OCI-LY7 (cell line): ENCODE measurements around the gene PKLR. TPM values are rescaled to one million over a fixed set of nuclear protein-coding genes. Genes with fewer than 3 reads are reported as not detected.
A peak's percentile ranks its signal among the peaks of the same experiment; 100 is the strongest.

Experiments
- BruUV-seq: library from RNA; stranded (reverse); fragments of 400-500 nt; replicated peaks from 2 replicates; lab custom pipeline; 2021; lab: Mats Ljungman, UMichigan
- CTCF ChIA-PET: fragments of 300-600 bp; sonication (Branson Sonifier 250); formaldehyde crosslinking; loops from one replicate; lab custom pipeline; 2022; ENCODE audit warnings: antibody characterized with exemption; ENCODE audit not compliant: unreplicated experiment; lab: Charles Lee
- POLR2A ChIA-PET: fragments of 300-600 bp; sonication (Branson Sonifier 250); formaldehyde crosslinking; loops from one replicate; lab custom pipeline; 2022; ENCODE audit warnings: antibody characterized with exemption; lab: Charles Lee
- DNase-seq: peaks from one replicate; pipeline ENCODE4 v3.0.0-alpha.2; 2015; ENCODE audit warnings: low spot score
- H2AFZ ChIP-seq: fragments of 200-600 bp; sonication (generic), shearing (Covaris generic); 2 replicates; pipeline ENCODE4 v1.6.1; 2014; ENCODE audit warnings: mild to moderate bottlenecking, antibody characterized with exemption, low read length, moderate library complexity
- H3K27ac ChIP-seq: fragments of 200-600 bp; sonication (generic); 2 replicates; pipeline ENCODE4 v1.5.1; 2014; ENCODE audit warnings: mixed run types, low read depth, mild to moderate bottlenecking, moderate library complexity, low read length, inconsistent platforms; ENCODE audit not compliant: poor library complexity, severe bottlenecking
- H3K36me3 ChIP-seq: fragments of 200-600 bp; sonication (generic); 2 replicates; pipeline ENCODE4 v1.6.1; 2014; ENCODE audit warnings: mild to moderate bottlenecking, antibody characterized with exemption, low read length, moderate library complexity, mixed read lengths; ENCODE audit not compliant: insufficient read depth
- H3K4me1 ChIP-seq: fragments of 200-600 bp; sonication (generic); 2 replicates; pipeline ENCODE4 v1.5.1; 2014; ENCODE audit warnings: mild to moderate bottlenecking, low read length; ENCODE audit not compliant: insufficient read depth, poor library complexity, severe bottlenecking
- H3K4me2 ChIP-seq: fragments of 200-600 bp; sonication (generic); 2 replicates; pipeline ENCODE4 v1.6.1; 2014; ENCODE audit warnings: mild to moderate bottlenecking, low read length
- H3K4me3 ChIP-seq: fragments of 200-600 bp; sonication (generic); 2 replicates; pipeline ENCODE4 v1.5.1; 2014; ENCODE audit warnings: mild to moderate bottlenecking, low read depth, low read length; ENCODE audit not compliant: poor library complexity, severe bottlenecking
- H3K79me2 ChIP-seq: fragments of 200-600 bp; sonication (generic); 2 replicates; pipeline ENCODE4 v1.6.1; 2016; ENCODE audit warnings: low read depth, mild to moderate bottlenecking, low read length, moderate library complexity, mixed read lengths; ENCODE audit not compliant: insufficient read depth
- H3K9me2 ChIP-seq: fragments of 200-600 bp; sonication (generic); 2 replicates; pipeline ENCODE4 v1.6.1; 2016; ENCODE audit warnings: mild to moderate bottlenecking, low read length, mixed read lengths; ENCODE audit not compliant: insufficient read depth
- H3K9me3 ChIP-seq: fragments of 200-600 bp; sonication (generic); 2 replicates; pipeline ENCODE4 v1.6.1; 2014; ENCODE audit warnings: mild to moderate bottlenecking, mixed run types, low read length, mixed read lengths
- H4K20me1 ChIP-seq: fragments of 200-600 bp; sonication (generic); 2 replicates; pipeline ENCODE4 v1.6.1; 2014; ENCODE audit warnings: mild to moderate bottlenecking, antibody characterized with exemption, low read length, moderate library complexity, mixed read lengths; ENCODE audit not compliant: insufficient read depth
- CTCF ChIP-seq: fragments of 200-600 bp; sonication (generic); conservative IDR thresholded peaks from 2 replicates; pipeline ENCODE4 v1.5.1; 2014; ENCODE audit warnings: mild to moderate bottlenecking, antibody characterized with exemption, low read length, moderate library complexity, mixed read lengths
- EZH2phosphoT487 ChIP-seq: fragments of 200-600 bp; sonication (generic); IDR thresholded peaks from 2 replicates; pipeline ENCODE4 v1.6.1; 2018; ENCODE audit warnings: low read depth, borderline replicate concordance, mild to moderate bottlenecking, mixed run types, antibody characterized with exemption, low read length, moderate library complexity, mixed read lengths
- intact Hi-C: fragments of 100-400 bp; cut with micrococcal nuclease; formaldehyde crosslinking; loops from one replicate; pipeline ENCODE4 v1.10.0; 2022; ENCODE audit not compliant: unreplicated experiment
- total RNA-seq, 2 experiments: library from RNA; depleted of rRNA in 1 of 2; stranded (reverse); fragments of >200 nt in 1 of 2; shearing (Covaris generic) in 1 of 2; gene quantifications; 2 replicates each; pipeline ENCODE4 v1.2.3, GENCODE V29; 2014 to 2022

The PKLR gene
- total RNA-seq, 2 experiments from 2014 or later: 0.19 to 0.51 TPM

- DNase-seq: no peak
- peak overlapping the region; percentile 57 for H3K4me2 ChIP-seq
- no peak overlapping the region; the same call in 1 of the 2 replicates for H2AFZ ChIP-seq
- peaks cover 17% of the 10 kb centered on the region for H3K4me1 ChIP-seq
- peak overlapping the region; percentile 57 for H3K27ac ChIP-seq
- BruUV-seq: no TSS peak
- H3K9me3 ChIP-seq: no peaks in the 10 kb centered on the region
- H4K20me1 ChIP-seq: no peaks in the 10 kb centered on the region
- ChIA-PET CTCF (no interaction called here), POLR2A (interaction anchor here (1.2 to 1.3 kb wide), 2 partner anchors 11 to 24 kb away, joined by 5 to 10 read pairs; partner anchors contain the start of genes CLK2 and FDPS)
- no peak for TF ChIP-seq EZH2phosphoT487
- no peak for TF ChIP-seq CTCF
- no peak overlapping the region for H3K4me3 ChIP-seq
- H3K79me2 ChIP-seq: no peaks in the 10 kb centered on the region
- intact Hi-C loops: no loop called here
- no peaks in the 10 kb centered on the region for H3K9me2 ChIP-seq
- no peaks in the 10 kb centered on the region for H3K36me3 ChIP-seq
Measured at GRCh38 chr1:155296661-155297060, 4.6 kb downstream of the PKLR start.

- no TSS peak for BruUV-seq
- no peak overlapping the region for H2AFZ ChIP-seq
- no peak overlapping the region for H3K27ac ChIP-seq
- no peaks in the 10 kb centered on the region for H3K9me3 ChIP-seq
- H3K9me2 ChIP-seq: no peaks in the 10 kb centered on the region
- H3K4me1 ChIP-seq: peaks cover 17% of the 10 kb centered on the region
- no peaks in the 10 kb centered on the region for H4K20me1 ChIP-seq
- intact Hi-C loops: no loop called here
- no peak for DNase-seq
- H3K4me3 ChIP-seq: no peak overlapping the region
- no peaks in the 10 kb centered on the region for H3K79me2 ChIP-seq
- no peak overlapping the region for H3K4me2 ChIP-seq
- TF ChIP-seq CTCF (no peak), EZH2phosphoT487 (no peak)
- POLR2A ChIA-PET: no interaction called here
- H3K36me3 ChIP-seq: no peaks in the 10 kb centered on the region
- CTCF ChIA-PET: no interaction called here
Measured at GRCh38 chr1:155295942-155296267, 5.3 kb downstream of the PKLR start.

- ChIA-PET CTCF (no interaction called here), POLR2A (no interaction called here)
- TF ChIP-seq CTCF: no peak
Measured at GRCh38 chr1:155295183-155295941, 5.9 kb downstream of the PKLR start.

More at GRCh38 chr1:155295183-155295941, 5.9 kb downstream of the PKLR start:
- Histone ChIP-seq H3K4me3 (no peak overlapping the region), H3K36me3 (no peaks in the 10 kb centered on the region), H3K79me2 (no peaks in the 10 kb centered on the region), H3K27ac (no peak overlapping the region), H3K4me2 (no peak overlapping the region), H2AFZ (no peak overlapping the region), H3K9me3 (no peaks in the 10 kb centered on the region), H4K20me1 (no peaks in the 10 kb centered on the region), H3K4me1 (peaks cover 17% of the 10 kb centered on the region), H3K9me2 (no peaks in the 10 kb centered on the region)
- intact Hi-C loops: no loop called here
- BruUV-seq: no TSS peak
- no peak for DNase-seq
